ENCODE data around the gene CDK3.

DNA sequence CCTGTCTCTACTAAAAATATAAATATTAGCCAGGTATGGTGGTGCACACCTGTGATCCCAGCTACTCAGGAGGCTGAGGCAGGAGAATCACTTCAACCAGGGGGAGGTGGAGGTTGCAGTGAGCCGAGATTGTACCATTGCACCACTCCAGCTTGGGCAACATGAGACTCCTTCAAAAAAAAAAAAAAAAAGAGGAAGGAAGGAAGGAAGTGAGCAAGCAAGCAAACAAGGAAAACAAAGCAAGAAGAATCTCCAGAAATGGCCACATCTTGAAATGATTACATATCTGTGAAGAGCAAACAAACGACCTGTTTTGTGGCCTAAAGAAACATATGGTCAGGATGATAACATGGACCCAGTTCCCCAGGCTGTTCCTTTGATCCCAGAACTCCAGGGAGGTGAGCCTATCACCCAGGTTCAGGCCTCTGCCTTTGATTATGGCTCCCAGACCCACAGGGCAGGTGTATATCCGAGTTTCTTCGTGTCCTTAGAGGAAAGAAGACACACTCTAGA, 30.6 kb upstream of the CDK3 start:
- TF ChIP-seq, protein P1, sequence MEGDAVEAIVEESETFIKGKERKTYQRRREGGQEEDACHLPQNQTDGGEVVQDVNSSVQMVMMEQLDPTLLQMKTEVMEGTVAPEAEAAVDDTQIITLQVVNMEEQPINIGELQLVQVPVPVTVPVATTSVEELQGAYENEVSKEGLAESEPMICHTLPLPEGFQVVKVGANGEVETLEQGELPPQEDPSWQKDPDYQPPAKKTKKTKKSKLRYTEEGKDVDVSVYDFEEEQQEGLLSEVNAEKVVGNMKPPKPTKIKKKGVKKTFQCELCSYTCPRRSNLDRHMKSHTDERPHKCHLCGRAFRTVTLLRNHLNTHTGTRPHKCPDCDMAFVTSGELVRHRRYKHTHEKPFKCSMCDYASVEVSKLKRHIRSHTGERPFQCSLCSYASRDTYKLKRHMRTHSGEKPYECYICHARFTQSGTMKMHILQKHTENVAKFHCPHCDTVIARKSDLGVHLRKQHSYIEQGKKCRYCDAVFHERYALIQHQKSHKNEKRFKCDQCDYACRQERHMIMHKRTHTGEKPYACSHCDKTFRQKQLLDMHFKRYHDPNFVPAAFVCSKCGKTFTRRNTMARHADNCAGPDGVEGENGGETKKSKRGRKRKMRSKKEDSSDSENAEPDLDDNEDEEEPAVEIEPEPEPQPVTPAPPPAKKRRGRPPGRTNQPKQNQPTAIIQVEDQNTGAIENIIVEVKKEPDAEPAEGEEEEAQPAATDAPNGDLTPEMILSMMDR (IDR thresholded peaks at IDR 0.05) = no peak
- TF ChIP-seq POLR2A (IDR thresholded peaks at IDR 0.05) = no peak
